GM06990 (cell line): ENCODE measurements around the gene MDM1.

Experiments used
- DNase-seq: peaks from one replicate; pipeline ENCODE4 v3.0.0-alpha.2; 2011; ENCODE audit not compliant: insufficient read length; ENCODE audit errors: extremely low read depth
- H3K27me3 ChIP-seq: replicated peaks from 2 replicates; pipeline ENCODE4 v1.6.0; 2011; ENCODE audit warnings: low read length; ENCODE audit not compliant: control insufficient read depth, insufficient read depth
- H3K36me3 ChIP-seq: 2 replicates; pipeline ENCODE4 v1.5.1; 2011; ENCODE audit warnings: low read length; ENCODE audit not compliant: control insufficient read depth, insufficient read depth
- H3K4me3 ChIP-seq: replicated peaks from 2 replicates; pipeline ENCODE4 v1.5.1; 2011; ENCODE audit warnings: low read depth, mild to moderate bottlenecking, control low read depth, low read length
- TF ChIP-seq, protein P1 (sequence below): IDR thresholded peaks from 2 replicates; pipeline ENCODE4 v1.5.1; 2011; ENCODE audit warnings: low read length, control low read depth, mild to moderate bottlenecking, inconsistent platforms; ENCODE audit not compliant: insufficient read depth, poor library complexity, severe bottlenecking

MDM1 gene

GRCh38 chr12:68281322-68282077 lies 50.7 kb downstream of the MDM1 start:
- DNase-seq = no peak
- no peaks in the 10 kb centered on the region for H3K36me3 ChIP-seq
- H3K4me3 ChIP-seq = no peak overlapping the region
- TF ChIP-seq, protein P1, sequence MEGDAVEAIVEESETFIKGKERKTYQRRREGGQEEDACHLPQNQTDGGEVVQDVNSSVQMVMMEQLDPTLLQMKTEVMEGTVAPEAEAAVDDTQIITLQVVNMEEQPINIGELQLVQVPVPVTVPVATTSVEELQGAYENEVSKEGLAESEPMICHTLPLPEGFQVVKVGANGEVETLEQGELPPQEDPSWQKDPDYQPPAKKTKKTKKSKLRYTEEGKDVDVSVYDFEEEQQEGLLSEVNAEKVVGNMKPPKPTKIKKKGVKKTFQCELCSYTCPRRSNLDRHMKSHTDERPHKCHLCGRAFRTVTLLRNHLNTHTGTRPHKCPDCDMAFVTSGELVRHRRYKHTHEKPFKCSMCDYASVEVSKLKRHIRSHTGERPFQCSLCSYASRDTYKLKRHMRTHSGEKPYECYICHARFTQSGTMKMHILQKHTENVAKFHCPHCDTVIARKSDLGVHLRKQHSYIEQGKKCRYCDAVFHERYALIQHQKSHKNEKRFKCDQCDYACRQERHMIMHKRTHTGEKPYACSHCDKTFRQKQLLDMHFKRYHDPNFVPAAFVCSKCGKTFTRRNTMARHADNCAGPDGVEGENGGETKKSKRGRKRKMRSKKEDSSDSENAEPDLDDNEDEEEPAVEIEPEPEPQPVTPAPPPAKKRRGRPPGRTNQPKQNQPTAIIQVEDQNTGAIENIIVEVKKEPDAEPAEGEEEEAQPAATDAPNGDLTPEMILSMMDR = no peak
- no peaks in the 10 kb centered on the region for H3K27me3 ChIP-seq

GRCh38 chr12:68280240-68280639 lies 51.9 kb downstream of the MDM1 start:
- TF ChIP-seq, protein P1 = no peak

DNA sequence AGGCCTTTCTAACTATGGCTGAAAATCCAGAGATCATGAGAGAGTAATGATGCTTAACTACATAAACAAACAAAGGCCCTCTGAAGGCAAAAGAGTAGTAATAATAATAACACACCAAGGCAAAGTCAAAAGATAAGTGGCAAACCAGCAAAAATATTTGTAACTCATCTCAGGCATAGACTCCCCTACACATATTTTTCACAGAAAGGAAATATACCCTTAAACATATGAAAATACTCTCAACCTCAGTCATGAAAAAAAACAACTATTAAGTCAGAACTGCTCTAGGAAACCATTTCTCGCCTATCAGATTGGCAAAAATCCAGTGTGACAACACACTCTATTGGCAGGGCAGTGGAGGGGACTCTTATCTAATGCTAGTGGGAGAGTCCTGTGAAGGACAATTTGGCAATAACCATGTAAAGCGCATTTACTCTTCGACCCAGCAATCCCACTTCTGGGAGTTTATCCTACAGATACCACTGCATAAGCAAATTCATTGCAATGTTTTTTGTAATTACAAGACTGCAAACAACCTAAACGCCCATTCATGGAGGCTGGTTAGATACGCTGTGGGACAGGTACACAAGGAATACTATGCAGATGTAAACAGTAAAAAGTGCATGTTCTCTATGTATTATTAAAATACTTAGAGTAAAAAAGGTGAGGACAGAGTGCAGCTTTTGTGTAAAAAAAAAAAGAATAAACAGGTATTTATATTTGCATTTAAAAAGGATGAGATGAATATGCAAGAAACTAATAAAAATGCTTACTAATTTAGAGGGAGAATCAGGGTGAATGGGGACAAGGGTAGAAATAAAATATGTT lies 52.7 kb downstream of the MDM1 start:
- DNase-seq = no peak
- Histone ChIP-seq H3K36me3 (no peaks in the 10 kb centered on the region), H3K4me3 (no peak overlapping the region), H3K27me3 (no peaks in the 10 kb centered on the region)
- TF ChIP-seq, protein P1 = no peak

More at GRCh38 chr12:68280240-68280639, 51.9 kb downstream of the MDM1 start:
- no peak overlapping the region for H3K4me3 ChIP-seq
- no peaks in the 10 kb centered on the region for H3K27me3 ChIP-seq
- no peak for DNase-seq
- H3K36me3 ChIP-seq = no peaks in the 10 kb centered on the region

DNA sequence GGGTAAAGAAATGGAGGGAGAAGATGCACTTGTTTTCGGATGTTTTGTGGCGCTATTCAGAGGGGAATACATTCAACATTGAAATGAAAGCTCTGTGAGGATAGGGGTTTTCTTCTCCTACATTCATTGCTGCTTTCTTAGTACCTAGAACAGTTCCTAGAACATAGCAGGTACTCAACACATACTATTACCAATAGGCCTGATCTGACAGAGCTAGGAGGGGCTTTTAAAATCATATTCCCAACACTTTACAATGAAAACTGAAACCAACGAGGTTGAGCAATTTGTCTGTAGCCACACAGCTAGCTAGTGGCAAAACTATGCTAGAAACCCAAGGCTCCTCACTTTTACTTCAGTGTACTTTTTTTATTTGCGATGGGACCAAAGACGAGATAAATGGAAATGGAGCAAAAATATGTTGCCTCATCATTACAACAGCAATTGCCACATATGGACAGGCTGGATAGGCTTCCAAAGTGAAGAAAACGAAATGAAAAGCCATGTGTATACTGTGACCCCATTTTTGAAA lies 55.7 kb downstream of the MDM1 start:
- DNase-seq = no peak
- Histone ChIP-seq H3K36me3 (no peaks in the 10 kb centered on the region), H3K4me3 (no peak overlapping the region), H3K27me3 (no peaks in the 10 kb centered on the region)
- TF ChIP-seq, protein P1 = no peak

DNA sequence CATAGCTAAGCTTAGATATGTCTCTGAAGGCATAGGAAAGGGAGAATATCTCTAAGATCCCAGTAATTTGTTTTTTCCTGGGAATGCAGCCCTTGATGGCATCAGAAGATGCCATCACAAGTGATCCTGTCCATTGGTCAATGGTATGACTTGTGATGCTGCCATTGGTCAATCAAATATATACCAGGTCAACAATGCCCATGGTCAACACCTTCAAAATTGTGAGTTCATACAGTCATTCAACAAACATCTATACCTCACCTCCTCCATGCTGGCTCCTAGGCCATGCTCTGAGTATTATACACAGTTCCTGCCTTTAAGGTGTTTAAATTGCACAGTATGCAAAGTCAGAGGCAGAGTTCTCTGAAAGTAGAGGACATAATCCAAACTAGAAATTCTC lies 59.4 kb downstream of the MDM1 start:
- TF ChIP-seq, protein P1 = no peak
- H3K36me3 ChIP-seq = no peaks in the 10 kb centered on the region
- DNase-seq = no peak

More for the DNA sequence above, 59.4 kb downstream of the MDM1 start:
- Histone ChIP-seq H3K27me3 (no peaks in the 10 kb centered on the region), H3K4me3 (no peak overlapping the region)
